ENCODE results near the gene PEF1.

DNA sequence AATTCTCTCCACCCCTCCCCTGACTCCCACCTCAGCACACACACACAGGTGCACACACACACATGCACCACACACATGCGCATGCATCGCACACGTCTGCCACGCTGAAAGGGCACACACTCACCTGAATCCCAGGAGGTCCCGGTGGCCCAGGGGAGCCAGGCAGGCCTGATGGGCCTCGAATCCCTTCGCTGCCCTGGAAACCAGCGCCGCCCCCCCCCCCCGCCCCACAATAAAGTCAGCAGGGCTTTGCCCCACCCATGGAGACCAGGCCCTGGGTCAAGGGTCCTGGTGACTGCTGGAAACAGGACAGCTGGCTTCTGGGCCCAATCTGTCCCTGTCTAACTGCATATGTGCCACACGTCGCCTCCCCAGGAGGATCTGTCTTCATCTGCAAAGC is 17.8 kb upstream of the PEF1 start:
- TF ChIP-seq CTCF (IDR thresholded peaks at IDR 0.05) (no peak), POLR2A (IDR thresholded peaks at IDR 0.05) (no peak), EP300 (IDR thresholded peaks at IDR 0.05) (no peak)

All from ovary (tissue), 3 donors.